HCT116 (cell line): ENCODE data around the gene CDNF. TPM values are rescaled to one million over a fixed set of nuclear protein-coding genes. Genes with fewer than 3 reads are reported as not detected.

Experiments used
- ATAC-seq: fragments of 200-7000 bp; cut with Tn5 transposase; 2 replicates; pipeline ENCODE4 v1.9.1; 2020; ENCODE audit warnings: mild to moderate bottlenecking, moderate library complexity
- BruUV-seq: library from RNA; stranded (reverse); fragments of 400-500 nt; replicated peaks from 2 replicates; lab custom pipeline; 2021; lab: Mats Ljungman, UMichigan
- CTCF ChIA-PET: fragments of 300-600 bp; sonication (Branson Sonifier 250); formaldehyde crosslinking; loops from one replicate; lab custom pipeline; 2021; ENCODE audit warnings: antibody characterized with exemption; lab: Charles Lee
- POLR2A ChIA-PET: fragments of 300-600, 350-600 bp; sonication (Branson Sonifier 250); formaldehyde crosslinking; loops from one replicate; lab custom pipeline; 2021; ENCODE audit warnings: antibody characterized with exemption; lab: Charles Lee
- RAD21 ChIA-PET, 2 experiments: fragments of 300-600 bp; sonication (Branson Sonifier 250); formaldehyde crosslinking; loops; one replicate each; lab custom pipeline; 2023; ENCODE audit warnings: low total read pairs in 2 of 2; ENCODE audit not compliant: uncharacterized antibody in 2 of 2, unreplicated experiment in 2 of 2, low non-redundant PET in 1 of 2; lab: Charles Lee
- DNase-seq: peaks from one replicate; pipeline ENCODE4 v3.0.0-alpha.2; 2010; ENCODE audit warnings: low read depth, low spot score
- H2AFZ ChIP-seq: fragments of 200-600 bp; shearing (Covaris generic), sonication (generic); 2 replicates; pipeline ENCODE4 v1.6.1; 2017; ENCODE audit warnings: low read depth, mixed run types, mixed read lengths, antibody characterized with exemption, low read length; ENCODE audit not compliant: poor library complexity, severe bottlenecking
- H3K27ac ChIP-seq: 2 replicates; pipeline ENCODE4 v1.5.1; 2012; ENCODE audit warnings: low read depth, low read length
- H3K27me3 ChIP-seq: fragments of 200-600 bp; sonication (generic); 2 replicates; pipeline ENCODE4 v1.6.1; 2016; ENCODE audit warnings: mixed run types, low read length, mixed read lengths; ENCODE audit not compliant: insufficient read depth
- H3K36me3 ChIP-seq, 2 experiments: fragments of 200-500 bp in 1 of 2; fragments of 200-600 bp in 1 of 2; sonication (Bioruptor generic) in 1 of 2; sonication (generic) in 1 of 2; 2 replicates each; pipeline versions ENCODE4 v1.5.1 to v1.6.1; 2014 to 2016; ENCODE audit warnings: low read length in 2 of 2, inconsistent platforms in 1 of 2, mixed read lengths in 1 of 2, mixed run types in 1 of 2; ENCODE audit not compliant: insufficient read depth in 2 of 2, control insufficient read depth in 1 of 2
- H3K4me1 ChIP-seq, 2 experiments: fragments of 200-600 bp in 1 of 2; sonication (generic) in 1 of 2; 2 replicates each; pipeline versions ENCODE4 v1.5.1 to v1.6.1; 2012 to 2017; ENCODE audit warnings: low read length in 2 of 2, inconsistent platforms in 1 of 2, mild to moderate bottlenecking in 1 of 2, mixed read lengths in 1 of 2, mixed run types in 1 of 2, moderate library complexity in 1 of 2; ENCODE audit not compliant: insufficient read depth in 2 of 2, control insufficient read depth in 1 of 2
- H3K4me2 ChIP-seq: fragments of 200-600 bp; sonication (generic); 2 replicates; pipeline ENCODE4 v1.6.1; 2017; ENCODE audit warnings: mixed run types, low read length, mixed read lengths
- H3K4me3 ChIP-seq, 2 experiments: fragments of 200-600 bp in 1 of 2; sonication (generic) in 1 of 2; replicated peaks in 1 of 2; 2 replicates each; pipeline ENCODE4 v1.5.1; 2011 to 2016; ENCODE audit warnings: low read length in 2 of 2, control low read depth in 1 of 2, low read depth in 1 of 2, mild to moderate bottlenecking in 1 of 2, mixed read lengths in 1 of 2, mixed run types in 1 of 2
- H3K79me2 ChIP-seq: fragments of 200-600 bp; sonication (generic); 2 replicates; pipeline ENCODE4 v1.6.1; 2017; ENCODE audit warnings: mild to moderate bottlenecking, mixed run types, low read length, moderate library complexity, mixed read lengths; ENCODE audit not compliant: insufficient read depth
- H3K9ac ChIP-seq: fragments of 200-600 bp; sonication (generic); 2 replicates; pipeline ENCODE4 v1.6.1; 2016; ENCODE audit warnings: low read length, mixed read lengths
- H3K9me2 ChIP-seq: fragments of 200-600 bp; sonication (generic), shearing (Covaris generic); 2 replicates; pipeline ENCODE4 v1.6.1; 2017; ENCODE audit warnings: mixed run types, mild to moderate bottlenecking, moderate library complexity; ENCODE audit not compliant: insufficient read depth
- H3K9me3 ChIP-seq, 2 experiments: fragments of 200-500 bp in 1 of 2; fragments of 200-600 bp in 1 of 2; sonication (Bioruptor generic) in 1 of 2; sonication (generic) in 1 of 2; 2 replicates each; pipeline ENCODE4 v1.6.1; 2014 to 2017; ENCODE audit warnings: low read length in 2 of 2, mixed read lengths in 2 of 2, inconsistent platforms in 1 of 2, low read depth in 1 of 2, mild to moderate bottlenecking in 1 of 2, mixed run types in 1 of 2, moderate library complexity in 1 of 2; ENCODE audit not compliant: control insufficient read depth in 1 of 2, insufficient read depth in 1 of 2
- H4K20me1 ChIP-seq: fragments of 200-600 bp; sonication (generic), shearing (Covaris generic); 2 replicates; pipeline ENCODE4 v1.6.1; 2017; ENCODE audit warnings: mixed run types, mild to moderate bottlenecking, moderate library complexity; ENCODE audit not compliant: insufficient read depth
- CBX3 ChIP-seq: IDR thresholded peaks from 2 replicates; pipeline ENCODE4 v1.6.1; 2012; ENCODE audit warnings: low read depth
- CEBPB ChIP-seq: IDR thresholded peaks from 2 replicates; pipeline ENCODE4 v1.6.1; 2012; ENCODE audit warnings: low read depth
- ELF1 ChIP-seq: IDR thresholded peaks from 2 replicates; pipeline ENCODE4 v1.6.1; 2012; ENCODE audit warnings: low read depth, borderline replicate concordance
- EZH2 ChIP-seq: fragments of 200-600 bp; sonication (generic); IDR thresholded peaks from 2 replicates; pipeline ENCODE4 v1.6.1; 2017; ENCODE audit warnings: antibody characterized with exemption, mixed run types
- POLR2A ChIP-seq: IDR thresholded peaks from 2 replicates; pipeline ENCODE4 v1.7.0; 2011; ENCODE audit warnings: borderline replicate concordance; ENCODE audit not compliant: insufficient read depth, insufficient read length; ENCODE audit errors: extremely low read depth
- RAD21 ChIP-seq: IDR thresholded peaks from 2 replicates; pipeline ENCODE4 v1.6.1; 2012; ENCODE audit warnings: low read depth, mild to moderate bottlenecking
- SP1 ChIP-seq: IDR thresholded peaks from 2 replicates; pipeline ENCODE4 v1.6.1; 2012; ENCODE audit warnings: low read depth
- TCF7L2 ChIP-seq: IDR thresholded peaks from 2 replicates; pipeline ENCODE4 v1.7.0; 2011; ENCODE audit warnings: borderline replicate concordance, inconsistent platforms; ENCODE audit not compliant: insufficient read depth, insufficient read length; ENCODE audit errors: extremely low read depth
- YY1 ChIP-seq: IDR thresholded peaks from 2 replicates; pipeline ENCODE4 v1.6.1; 2011; ENCODE audit warnings: low read length, low read depth, moderate library complexity, mild to moderate bottlenecking; ENCODE audit not compliant: insufficient replicate concordance; ENCODE audit errors: extremely low read depth
- ZFX ChIP-seq: fragments of 450-650 bp; IDR thresholded peaks from 2 replicates; pipeline ENCODE4 v1.6.1; 2017
- ZNF274 ChIP-seq: fragments of 200-500 bp; sonication (Bioruptor generic); IDR thresholded peaks from 2 replicates; pipeline ENCODE4 v1.6.1; 2014; ENCODE audit warnings: mild to moderate bottlenecking, low read depth, low read length, inconsistent platforms
- intact Hi-C: fragments of 100-400 bp; cut with micrococcal nuclease; formaldehyde crosslinking; loops from 2 replicates; pipeline ENCODE4 v1.10.0; 2022
- total RNA-seq: library from RNA; stranded (reverse); gene quantifications from one replicate; pipeline ENCODE4 v1.2.1, GENCODE V29; 2021; ENCODE audit not compliant: unreplicated experiment
- TF ChIP-seq, protein P1 (sequence below): IDR thresholded peaks from 2 replicates; pipeline ENCODE4 v1.6.1; 2012
- TF ChIP-seq, protein P2 (sequence below): IDR thresholded peaks from 2 replicates; pipeline ENCODE4 v1.6.1; 2012; ENCODE audit warnings: low read depth
- TF ChIP-seq, protein P3 (sequence below), 3 experiments: fragments of 200-600 bp in 1 of 3; sonication (generic) in 1 of 3; IDR thresholded peaks in 2 of 3; conservative IDR thresholded peaks in 1 of 3; 2 replicates each; pipeline ENCODE4 v1.5.1; 2012 to 2017; ENCODE audit warnings: low read depth in 2 of 3, low read length in 2 of 3, antibody characterized with exemption in 1 of 3, borderline replicate concordance in 1 of 3, control low read depth in 1 of 3, mild to moderate bottlenecking in 1 of 3, mixed read lengths in 1 of 3, mixed run types in 1 of 3, moderate library complexity in 1 of 3; ENCODE audit not compliant: insufficient read depth in 1 of 3

The CDNF gene
- total RNA-seq, 1 experiment from 2014 or later = 1.1 TPM

DNA sequence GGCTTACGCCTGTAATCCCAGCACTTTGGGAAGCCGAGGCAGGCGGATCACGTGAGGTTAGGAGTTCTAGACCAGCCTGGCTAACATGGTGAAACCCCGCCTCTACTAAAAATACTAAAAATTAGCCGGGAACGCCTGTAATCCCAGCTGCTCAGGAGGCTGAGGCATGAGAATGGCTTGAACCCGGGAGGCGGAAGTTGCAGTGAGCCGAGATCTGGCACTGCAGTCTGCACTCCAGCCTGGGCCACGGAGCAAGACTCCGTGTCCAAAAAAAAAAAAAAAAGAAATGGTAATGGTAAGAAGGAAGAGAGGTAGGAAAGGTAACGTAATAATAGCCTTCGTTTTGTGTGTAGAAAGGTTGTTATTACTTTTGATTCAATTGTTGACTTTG, 1.5 kb upstream of the CDNF start:
- TF ChIP-seq TCF7L2 (no peak), YY1 (no peak), ZFX (no peak), CEBPB (no peak), ELF1 (no peak), CBX3 (no peak), EZH2 (no peak), ZNF274 (no peak), SP1 (no peak), RAD21 (no peak), POLR2A (no peak)
- TF ChIP-seq, protein P1, sequence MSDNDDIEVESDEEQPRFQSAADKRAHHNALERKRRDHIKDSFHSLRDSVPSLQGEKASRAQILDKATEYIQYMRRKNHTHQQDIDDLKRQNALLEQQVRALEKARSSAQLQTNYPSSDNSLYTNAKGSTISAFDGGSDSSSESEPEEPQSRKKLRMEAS = no peak
- TF ChIP-seq, protein P2, sequence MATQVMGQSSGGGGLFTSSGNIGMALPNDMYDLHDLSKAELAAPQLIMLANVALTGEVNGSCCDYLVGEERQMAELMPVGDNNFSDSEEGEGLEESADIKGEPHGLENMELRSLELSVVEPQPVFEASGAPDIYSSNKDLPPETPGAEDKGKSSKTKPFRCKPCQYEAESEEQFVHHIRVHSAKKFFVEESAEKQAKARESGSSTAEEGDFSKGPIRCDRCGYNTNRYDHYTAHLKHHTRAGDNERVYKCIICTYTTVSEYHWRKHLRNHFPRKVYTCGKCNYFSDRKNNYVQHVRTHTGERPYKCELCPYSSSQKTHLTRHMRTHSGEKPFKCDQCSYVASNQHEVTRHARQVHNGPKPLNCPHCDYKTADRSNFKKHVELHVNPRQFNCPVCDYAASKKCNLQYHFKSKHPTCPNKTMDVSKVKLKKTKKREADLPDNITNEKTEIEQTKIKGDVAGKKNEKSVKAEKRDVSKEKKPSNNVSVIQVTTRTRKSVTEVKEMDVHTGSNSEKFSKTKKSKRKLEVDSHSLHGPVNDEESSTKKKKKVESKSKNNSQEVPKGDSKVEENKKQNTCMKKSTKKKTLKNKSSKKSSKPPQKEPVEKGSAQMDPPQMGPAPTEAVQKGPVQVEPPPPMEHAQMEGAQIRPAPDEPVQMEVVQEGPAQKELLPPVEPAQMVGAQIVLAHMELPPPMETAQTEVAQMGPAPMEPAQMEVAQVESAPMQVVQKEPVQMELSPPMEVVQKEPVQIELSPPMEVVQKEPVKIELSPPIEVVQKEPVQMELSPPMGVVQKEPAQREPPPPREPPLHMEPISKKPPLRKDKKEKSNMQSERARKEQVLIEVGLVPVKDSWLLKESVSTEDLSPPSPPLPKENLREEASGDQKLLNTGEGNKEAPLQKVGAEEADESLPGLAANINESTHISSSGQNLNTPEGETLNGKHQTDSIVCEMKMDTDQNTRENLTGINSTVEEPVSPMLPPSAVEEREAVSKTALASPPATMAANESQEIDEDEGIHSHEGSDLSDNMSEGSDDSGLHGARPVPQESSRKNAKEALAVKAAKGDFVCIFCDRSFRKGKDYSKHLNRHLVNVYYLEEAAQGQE = no peak
- TF ChIP-seq, protein P3, sequence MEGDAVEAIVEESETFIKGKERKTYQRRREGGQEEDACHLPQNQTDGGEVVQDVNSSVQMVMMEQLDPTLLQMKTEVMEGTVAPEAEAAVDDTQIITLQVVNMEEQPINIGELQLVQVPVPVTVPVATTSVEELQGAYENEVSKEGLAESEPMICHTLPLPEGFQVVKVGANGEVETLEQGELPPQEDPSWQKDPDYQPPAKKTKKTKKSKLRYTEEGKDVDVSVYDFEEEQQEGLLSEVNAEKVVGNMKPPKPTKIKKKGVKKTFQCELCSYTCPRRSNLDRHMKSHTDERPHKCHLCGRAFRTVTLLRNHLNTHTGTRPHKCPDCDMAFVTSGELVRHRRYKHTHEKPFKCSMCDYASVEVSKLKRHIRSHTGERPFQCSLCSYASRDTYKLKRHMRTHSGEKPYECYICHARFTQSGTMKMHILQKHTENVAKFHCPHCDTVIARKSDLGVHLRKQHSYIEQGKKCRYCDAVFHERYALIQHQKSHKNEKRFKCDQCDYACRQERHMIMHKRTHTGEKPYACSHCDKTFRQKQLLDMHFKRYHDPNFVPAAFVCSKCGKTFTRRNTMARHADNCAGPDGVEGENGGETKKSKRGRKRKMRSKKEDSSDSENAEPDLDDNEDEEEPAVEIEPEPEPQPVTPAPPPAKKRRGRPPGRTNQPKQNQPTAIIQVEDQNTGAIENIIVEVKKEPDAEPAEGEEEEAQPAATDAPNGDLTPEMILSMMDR (IDR thresholded peaks at IDR 0.05 in 2 of 3, conservative IDR thresholded peaks at IDR 0.05 in 1 of 3; ENCODE audit: borderline replicate concordance in 1 of 3, insufficient read depth in 1 of 3, low read depth in 2 of 3, low read length in 2 of 3) = no peak
- DNase-seq = no peak

More for the DNA sequence above, 1.5 kb upstream of the CDNF start:
- H3K27me3 ChIP-seq = no peaks in the 10 kb centered on the region
- peaks cover 35 to 39% of the 10 kb centered on the region in 2 experiments; a peak in 3 of 4 replicates for H3K36me3 ChIP-seq
- H3K9ac ChIP-seq = peak overlapping the region; percentile 98
- H3K9me3 ChIP-seq = no peaks in the 10 kb centered on the region
- H3K9me2 ChIP-seq = no peaks in the 10 kb centered on the region
- H3K4me1 ChIP-seq = peaks cover 2 to 20% of the 10 kb centered on the region in 2 experiments; a peak in 3 of 4 replicates
- peaks cover 4% of the 10 kb centered on the region; the same call in 1 of the 2 replicates for H4K20me1 ChIP-seq
- POLR2A ChIA-PET = no interaction called here
- H3K79me2 ChIP-seq = peaks cover 61% of the 10 kb centered on the region
- no peak overlapping the region for H2AFZ ChIP-seq
- CTCF ChIA-PET = no interaction called here
- peak overlapping the region; percentile 83 for H3K27ac ChIP-seq
- no peak for ATAC-seq
- intact Hi-C loops = loop anchor here (2.0 to 5.0 kb wide), 3 partner anchors 38 to 268 kb away; partner anchors contain the start of genes DCLRE1C and SUV39H2
- no TSS peak for BruUV-seq
- peak overlapping the region; percentile 88 for H3K4me2 ChIP-seq
- H3K4me3 ChIP-seq = peak overlapping the region; percentile 84 to 93
- RAD21 ChIA-PET = no interaction called here
